GM10248 (cell line): ENCODE results near the gene ECE1.

ENCODE experiments used
- CTCF ChIA-PET: fragments of 300-600 bp; sonication (Branson Sonifier 250); formaldehyde crosslinking; extraction: SDS; loops from one replicate; lab custom pipeline; 2021; ENCODE audit warnings: antibody characterized with exemption; lab: Yijun Ruan, JAX
- POLR2A ChIA-PET: fragments of 350-650 bp; sonication (Branson Sonifier 250); formaldehyde crosslinking; extraction: SDS; loops from one replicate; lab custom pipeline; 2020; ENCODE audit warnings: antibody characterized with exemption; lab: Yijun Ruan, JAX
- DNase-seq: peaks from one replicate; pipeline ENCODE4 v3.0.0; 2012; ENCODE audit errors: extremely low spot score
- TF ChIP-seq, protein P1 (sequence below): IDR thresholded peaks from 2 replicates; pipeline ENCODE4 v1.5.1; 2012; ENCODE audit warnings: mild to moderate bottlenecking, low read depth; ENCODE audit errors: extremely low read depth, missing control alignments, control extremely low read depth

The ECE1 gene

DNA sequence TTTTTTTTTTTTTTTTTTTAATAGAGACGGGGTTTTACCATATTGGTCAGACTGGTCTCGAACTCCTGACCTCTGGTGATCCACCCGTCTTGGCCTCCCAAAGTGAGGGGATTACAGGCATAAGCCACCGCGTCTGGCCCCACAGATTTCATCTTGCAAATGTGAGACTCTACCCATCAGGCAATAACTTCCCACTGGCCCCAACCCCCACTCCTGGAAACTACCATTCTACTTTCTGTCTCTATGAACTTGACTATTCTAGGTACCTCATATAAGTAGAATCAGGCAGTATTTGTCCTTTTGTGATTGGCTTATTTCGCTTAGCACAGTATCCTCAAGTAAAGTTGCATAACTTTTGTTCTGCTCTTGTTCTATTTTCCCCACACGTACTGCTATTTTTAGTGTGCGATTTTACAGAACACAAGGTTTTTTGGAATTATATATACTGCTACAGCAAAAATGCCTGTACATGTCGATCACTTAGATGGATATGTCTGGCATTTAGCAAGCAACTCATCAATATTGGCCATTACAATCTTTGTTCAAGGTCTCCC is 40.2 kb downstream of the ECE1 start:
- POLR2A ChIA-PET, result no interaction called here
- no peak for DNase-seq
- TF ChIP-seq, protein P1, sequence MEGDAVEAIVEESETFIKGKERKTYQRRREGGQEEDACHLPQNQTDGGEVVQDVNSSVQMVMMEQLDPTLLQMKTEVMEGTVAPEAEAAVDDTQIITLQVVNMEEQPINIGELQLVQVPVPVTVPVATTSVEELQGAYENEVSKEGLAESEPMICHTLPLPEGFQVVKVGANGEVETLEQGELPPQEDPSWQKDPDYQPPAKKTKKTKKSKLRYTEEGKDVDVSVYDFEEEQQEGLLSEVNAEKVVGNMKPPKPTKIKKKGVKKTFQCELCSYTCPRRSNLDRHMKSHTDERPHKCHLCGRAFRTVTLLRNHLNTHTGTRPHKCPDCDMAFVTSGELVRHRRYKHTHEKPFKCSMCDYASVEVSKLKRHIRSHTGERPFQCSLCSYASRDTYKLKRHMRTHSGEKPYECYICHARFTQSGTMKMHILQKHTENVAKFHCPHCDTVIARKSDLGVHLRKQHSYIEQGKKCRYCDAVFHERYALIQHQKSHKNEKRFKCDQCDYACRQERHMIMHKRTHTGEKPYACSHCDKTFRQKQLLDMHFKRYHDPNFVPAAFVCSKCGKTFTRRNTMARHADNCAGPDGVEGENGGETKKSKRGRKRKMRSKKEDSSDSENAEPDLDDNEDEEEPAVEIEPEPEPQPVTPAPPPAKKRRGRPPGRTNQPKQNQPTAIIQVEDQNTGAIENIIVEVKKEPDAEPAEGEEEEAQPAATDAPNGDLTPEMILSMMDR, result no peak
- CTCF ChIA-PET, result interaction anchor here (0.7 to 9.4 kb wide), 4 partner anchors 17 to 119 kb away, joined by 4 to 313 read pairs (median 42); no protein-coding TSS in a partner anchor

DNA sequence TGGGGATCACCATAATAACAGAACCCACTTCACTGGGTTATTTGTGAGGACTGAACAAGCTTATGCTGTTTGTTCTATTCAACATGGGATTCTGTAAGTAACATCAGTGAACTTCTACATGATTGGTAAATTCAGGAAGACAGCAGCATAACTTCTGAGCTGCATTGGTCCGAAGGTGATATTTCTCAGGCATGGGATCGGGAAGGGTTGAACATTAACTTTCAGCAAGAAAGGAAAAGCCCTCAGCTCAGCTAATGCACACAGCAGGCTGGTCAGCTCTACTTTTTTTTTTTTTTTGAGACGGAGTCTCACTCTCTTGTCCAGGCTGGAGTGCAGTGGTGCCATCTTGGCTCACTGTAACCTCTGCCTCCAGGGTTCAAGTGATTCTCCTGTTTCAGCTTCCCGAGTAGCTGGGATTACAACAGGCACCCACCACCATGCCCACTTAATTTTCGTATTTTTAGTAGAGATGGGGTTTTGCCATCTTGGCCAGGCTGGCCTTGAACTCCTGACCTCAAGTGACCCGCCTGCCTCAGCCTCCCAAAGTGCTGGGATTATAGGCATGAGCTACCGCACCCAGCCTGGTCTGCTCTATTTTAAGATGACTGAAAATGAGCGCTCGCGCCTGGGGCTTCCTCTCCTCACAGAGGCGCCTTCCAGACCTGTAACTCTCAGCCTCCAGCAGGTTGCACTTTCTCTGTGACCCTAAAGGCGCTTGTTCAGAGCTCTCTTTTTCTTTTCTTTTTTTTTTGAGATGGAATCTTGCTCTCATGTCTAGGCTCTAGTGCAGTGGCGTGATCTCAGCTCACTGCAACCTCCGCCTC is 42.2 kb downstream of the ECE1 start:
- no peak for DNase-seq
- CTCF ChIA-PET, result interaction anchor here (0.8 to 8.2 kb wide), 6 partner anchors 10 to 121 kb away, joined by 4 to 65 read pairs (median 11); no protein-coding TSS in a partner anchor
- TF ChIP-seq, protein P1, result no peak
- POLR2A ChIA-PET, result interaction anchor here (0.7 kb wide), 1 partner anchor 598 kb away, joined by 5 read pairs; no protein-coding TSS in a partner anchor

DNA sequence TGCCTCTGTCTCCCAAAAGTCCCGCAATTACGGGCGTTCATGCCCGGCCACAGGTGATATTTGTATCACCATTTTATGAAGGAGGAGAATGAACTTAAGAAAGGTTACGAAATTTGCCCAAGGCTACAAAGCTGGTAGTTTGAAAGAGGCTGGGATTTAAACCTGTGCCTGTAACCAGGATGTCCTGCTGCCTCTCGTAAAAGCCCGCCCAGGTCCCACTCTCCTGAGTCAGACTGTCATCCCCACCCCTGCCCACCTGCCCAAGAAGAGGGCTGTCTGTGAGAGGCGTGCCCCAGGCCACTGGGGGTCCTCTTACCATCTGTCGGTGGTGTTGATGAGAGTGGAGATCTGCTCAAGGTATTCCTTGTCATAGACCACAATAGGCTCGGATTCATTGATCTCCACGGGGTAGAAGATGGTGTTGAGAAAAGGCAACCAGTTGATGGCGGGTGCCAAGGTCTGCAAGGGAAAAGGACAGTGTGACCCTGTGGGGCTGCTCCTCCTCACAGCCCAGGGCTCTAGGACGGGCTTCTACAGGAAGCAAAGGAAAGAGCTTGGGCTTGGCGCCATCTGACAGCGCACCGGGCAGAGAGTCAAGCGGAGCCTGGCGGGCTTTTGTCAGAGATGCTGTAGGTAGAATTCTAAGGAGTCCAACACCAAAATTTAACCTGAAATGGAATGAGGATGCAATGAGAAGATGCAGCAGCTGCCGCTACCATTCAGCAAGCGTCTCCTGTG is 43.2 kb downstream of the ECE1 start:
- CTCF ChIA-PET, result interaction anchor here (1.5 to 8.2 kb wide), 6 partner anchors 8 to 122 kb away, joined by 5 to 65 read pairs (median 20); no protein-coding TSS in a partner anchor
- TF ChIP-seq, protein P1, result no peak
- POLR2A ChIA-PET, result interaction anchor here (0.6 kb wide), 1 partner anchor 121 kb away, joined by 5 read pairs; no protein-coding TSS in a partner anchor
- no peak for DNase-seq

DNA sequence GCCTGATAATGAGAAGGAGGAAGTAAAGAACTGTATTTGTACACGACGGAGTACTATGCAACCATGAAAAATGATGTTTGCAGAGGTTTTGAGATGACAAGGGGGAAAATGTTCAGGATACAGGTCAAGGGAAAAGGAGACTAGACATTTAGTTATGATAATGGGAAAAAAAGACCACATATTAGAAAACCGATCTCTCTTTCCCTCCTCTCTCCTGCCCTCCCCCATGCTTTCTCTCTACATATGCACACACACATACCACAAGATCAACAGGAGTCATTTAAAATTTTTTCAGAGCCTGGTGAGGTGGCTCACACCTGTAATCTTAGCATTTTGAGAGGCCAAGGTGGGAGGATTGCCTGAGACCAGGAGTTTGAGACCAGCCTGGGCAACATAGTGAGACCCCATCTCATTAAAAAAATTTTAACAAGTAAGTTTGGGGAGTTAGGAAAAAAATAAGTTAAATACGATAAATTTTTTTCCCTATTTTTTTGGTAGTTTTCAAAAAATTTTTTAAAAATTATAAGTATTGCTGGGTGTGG is 44.5 kb downstream of the ECE1 start:
- DNase-seq, result no peak
- TF ChIP-seq, protein P1, result no peak
- ChIA-PET POLR2A (no interaction called here), CTCF (interaction anchor here (1.1 to 8.2 kb wide), 9 partner anchors 9 to 123 kb away, joined by 3 to 65 read pairs (median 8); no protein-coding TSS in a partner anchor)

DNA sequence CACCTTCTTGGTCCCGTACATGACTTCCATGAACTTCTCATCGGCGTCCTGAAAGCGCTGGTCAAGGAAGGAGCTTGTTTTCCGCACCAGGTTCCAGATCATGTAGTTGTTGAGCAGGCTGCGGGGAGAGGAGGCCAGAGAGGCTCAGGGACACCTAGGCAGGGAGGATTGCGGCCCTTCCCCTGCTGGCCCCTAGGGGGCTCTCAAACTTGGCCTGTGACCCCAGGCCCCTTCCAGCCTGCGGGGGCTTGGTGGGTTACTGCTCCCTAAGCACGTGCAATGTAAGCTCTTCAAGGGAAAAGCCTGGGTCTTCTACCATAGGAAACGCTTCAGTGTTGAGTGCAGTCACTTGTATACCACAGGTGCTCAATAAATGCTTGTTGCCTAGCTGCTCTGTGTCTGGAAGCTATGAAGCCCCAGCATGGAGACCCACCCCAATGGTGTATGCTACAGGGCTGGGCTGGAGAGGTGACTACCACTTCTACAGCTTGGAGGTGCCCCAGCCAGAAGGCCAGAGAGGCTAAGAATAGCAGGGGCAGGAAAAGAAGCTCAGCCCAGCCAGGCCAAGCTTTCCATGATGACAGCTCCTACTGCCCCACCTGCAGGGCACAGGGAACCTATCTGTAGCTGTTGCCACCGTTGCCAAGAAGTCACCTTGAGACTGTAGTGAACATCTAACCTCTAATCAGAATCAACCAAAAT is 45.1 kb downstream of the ECE1 start:
- POLR2A ChIA-PET, result no interaction called here
- TF ChIP-seq, protein P1, result peak; percentile 3
- CTCF ChIA-PET, result interaction anchor here (1.1 to 8.2 kb wide), 9 partner anchors 10 to 124 kb away, joined by 3 to 65 read pairs (median 8); no protein-coding TSS in a partner anchor
- no peak for DNase-seq
